SK-N-SH (cell line): Measurements from ENCODE around the gene IPPK. TPM values are rescaled to one million over a fixed set of nuclear protein-coding genes. Genes with fewer than 3 reads are reported as not detected.

Experiments
- CTCF ChIA-PET: fragments of 300-600, 350-600 bp; formaldehyde crosslinking; extraction: SDS; loops from one replicate; lab custom pipeline; 2021; lab: Yijun Ruan, JAX
- POLR2A ChIA-PET: fragments of 350-600 bp; sonication (Branson Sonifier 250); formaldehyde crosslinking; extraction: SDS; loops from one replicate; lab custom pipeline; 2020; ENCODE audit warnings: antibody characterized with exemption, inconsistent platforms; lab: Yijun Ruan, JAX
- DNase-seq: peaks from one replicate; pipeline ENCODE4 v3.0.0; 2012
- H2AFZ ChIP-seq: fragments of 200-600 bp; sonication (generic); 2 replicates; pipeline ENCODE4 v1.8.1; 2016; ENCODE audit warnings: antibody characterized with exemption, mild to moderate bottlenecking, low read depth
- H3F3A ChIP-seq: fragments of 200-600 bp; sonication (generic); replicated peaks from 2 replicates; pipeline ENCODE3; 2016; ENCODE audit warnings: antibody characterized with exemption, mild to moderate bottlenecking; ENCODE audit not compliant: insufficient read depth
- H3K27ac ChIP-seq, 2 experiments: fragments of 200-500 bp in 1 of 2; fragments of 200-600 bp in 1 of 2; sonication (Bioruptor generic) in 1 of 2; sonication (generic), shearing (Covaris generic) in 1 of 2; 2 replicates each; pipeline versions ENCODE4 v1.5.1 to v1.6.1; 2014 to 2016; ENCODE audit warnings: low read depth in 2 of 2, inconsistent platforms in 1 of 2, low read length in 1 of 2, mild to moderate bottlenecking in 1 of 2, mixed read lengths in 1 of 2
- H3K27me3 ChIP-seq: fragments of 200-600 bp; sonication (generic), shearing (Covaris generic); 2 replicates; pipeline ENCODE4 v1.6.1; 2016; ENCODE audit warnings: mixed run types; ENCODE audit not compliant: insufficient read depth
- H3K36me3 ChIP-seq, 2 experiments: fragments of 200-500 bp in 1 of 2; fragments of 200-600 bp in 1 of 2; sonication (Bioruptor generic) in 1 of 2; sonication (generic) in 1 of 2; replicated peaks in 1 of 2; 2 replicates each; pipeline versions ENCODE3 to v1.5.1; 2014 to 2016; ENCODE audit warnings: low read length in 1 of 2, mild to moderate bottlenecking in 1 of 2; ENCODE audit not compliant: insufficient read depth in 2 of 2, control insufficient read depth in 1 of 2
- H3K4me1 ChIP-seq, 2 experiments: fragments of 200-500 bp in 1 of 2; fragments of 200-600 bp in 1 of 2; sonication (Bioruptor generic) in 1 of 2; sonication (generic), shearing (Covaris generic) in 1 of 2; 2 replicates each; pipeline versions ENCODE4 v1.5.1 to v1.6.1; 2014 to 2016; ENCODE audit warnings: low read depth in 1 of 2, low read length in 1 of 2, mixed run types in 1 of 2; ENCODE audit not compliant: insufficient read depth in 2 of 2, control insufficient read depth in 1 of 2
- H3K4me2 ChIP-seq: fragments of 200-600 bp; sonication (generic), shearing (Covaris generic); 2 replicates; pipeline ENCODE4 v1.6.1; 2017; ENCODE audit warnings: mixed run types
- H3K4me3 ChIP-seq, 2 experiments: fragments of 200-500 bp in 1 of 2; fragments of 200-600 bp in 1 of 2; sonication (Bioruptor generic) in 1 of 2; sonication (generic), shearing (Covaris generic) in 1 of 2; 2 replicates each; pipeline versions ENCODE4 v1.5.1 to v1.8.1; 2014 to 2016; ENCODE audit warnings: low read depth in 2 of 2, inconsistent platforms in 1 of 2, low read length in 1 of 2, mild to moderate bottlenecking in 1 of 2, mixed read lengths in 1 of 2, moderate library complexity in 1 of 2
- H3K79me2 ChIP-seq: fragments of 200-600 bp; sonication (generic); 2 replicates; pipeline ENCODE4 v1.8.1; 2017; ENCODE audit warnings: mild to moderate bottlenecking; ENCODE audit not compliant: insufficient read depth
- H3K9ac ChIP-seq: fragments of 200-600 bp; sonication (generic); 2 replicates; pipeline ENCODE4 v1.6.1; 2017; ENCODE audit warnings: mixed run types
- H3K9me2 ChIP-seq: fragments of 200-600 bp; sonication (generic); 2 replicates; pipeline ENCODE4 v1.6.1; 2017; ENCODE audit warnings: mixed run types
- H3K9me3 ChIP-seq: fragments of 200-600 bp; sonication (generic); 2 replicates; pipeline ENCODE4 v1.6.1; 2017; ENCODE audit warnings: mixed run types, mild to moderate bottlenecking, moderate library complexity
- H4K20me1 ChIP-seq: fragments of 200-600 bp; sonication (generic); 2 replicates; pipeline ENCODE4 v1.6.1; 2017; ENCODE audit warnings: mild to moderate bottlenecking, mixed run types; ENCODE audit not compliant: insufficient read depth
- ELF1 ChIP-seq: IDR thresholded peaks from 2 replicates; pipeline ENCODE4 v1.4.0; 2012
- FOSL2 ChIP-seq: IDR thresholded peaks from 2 replicates; pipeline ENCODE4 v1.4.0; 2012; ENCODE audit warnings: low read depth, mild to moderate bottlenecking, moderate library complexity, borderline replicate concordance
- FOXJ3 ChIP-seq: sonication (generic); formaldehyde crosslinking; IDR thresholded peaks from 2 replicates; pipeline ENCODE4 v1.5.1; 2020; ENCODE audit warnings: mild to moderate bottlenecking, missing genetic modification reagents
- GATA2 ChIP-seq: sonication (generic); formaldehyde crosslinking; IDR thresholded peaks from 2 replicates; pipeline ENCODE4 v1.5.0; 2020; ENCODE audit warnings: mild to moderate bottlenecking, missing genetic modification reagents
- IRF3 ChIP-seq: fragments of 150-350 bp; IDR thresholded peaks from 2 replicates; pipeline ENCODE4 v1.6.1; 2016; ENCODE audit warnings: mild to moderate bottlenecking, low read depth, low read length
- JUND ChIP-seq: IDR thresholded peaks from 2 replicates; pipeline ENCODE4 v1.4.0; 2012
- MXI1 ChIP-seq: IDR thresholded peaks from 2 replicates; pipeline ENCODE4 v1.6.1; 2012; ENCODE audit warnings: mild to moderate bottlenecking, low read depth, low read length, improper control_type of control experiment
- PBX3 ChIP-seq: IDR thresholded peaks from 2 replicates; pipeline ENCODE4; 2012
- POLR2AphosphoS5 ChIP-seq: IDR thresholded peaks from 2 replicates; pipeline ENCODE4 v1.6.1; 2012; ENCODE audit warnings: low read depth, low read length
- SIN3A ChIP-seq: IDR thresholded peaks from 2 replicates; pipeline ENCODE4 v1.6.1; 2012; ENCODE audit warnings: low read depth, mild to moderate bottlenecking, low read length, moderate library complexity, borderline replicate concordance
- ZBTB33 ChIP-seq: IDR thresholded peaks from 2 replicates; pipeline ENCODE4 v1.4.0; 2012; ENCODE audit warnings: low read depth, borderline replicate concordance
- WGBS: methylation state at CpG from one replicate; pipeline ENCODE4 v1.1.6; 2017; ENCODE audit warnings: low lambda C conversion rate; 5-methylcytosine and 5-hydroxymethylcytosine counted together
- polyA plus RNA-seq, 3 experiments: library from polyadenylated mRNA; depleted of rRNA; stranded (reverse); fragments of >200 nt; gene quantifications; 2 replicates each; pipeline ENCODE4 v1.2.3, GENCODE V29; 2012
- TF ChIP-seq, protein P1 (sequence below): IDR thresholded peaks from 2 replicates; pipeline ENCODE4 v1.4.0; 2012; ENCODE audit warnings: low read depth, borderline replicate concordance

IPPK gene
- polyA plus RNA-seq, 1 of the 3 experiments (the other 2 are of a cell fraction), result 16.5 TPM

GRCh38 chr9:92713528-92713927 lies 43.6 kb upstream of the IPPK start:
- Histone ChIP-seq H3K4me3 (no peak overlapping the region), H3K27ac (no peak overlapping the region), H3K27me3 (no peaks in the 10 kb centered on the region), H3F3A (no peaks in the 10 kb centered on the region), H3K9ac (no peak overlapping the region), H3K4me1 (no peaks in the 10 kb centered on the region; a peak in 1 of 4 replicates), H4K20me1 (no peaks in the 10 kb centered on the region), H3K4me2 (no peak overlapping the region), H3K36me3 (peaks cover 33 to 85% of the 10 kb centered on the region in 2 experiments), H2AFZ (no peak overlapping the region), H3K9me2 (no peaks in the 10 kb centered on the region), H3K9me3 (no peaks in the 10 kb centered on the region)
- CTCF ChIA-PET, result interaction anchor here (0.7 to 9.1 kb wide), 5 partner anchors 11 to 77 kb away, joined by 3 to 177 read pairs (median 3); partner anchors contain the start of gene BICD2
- no peak for DNase-seq
- WGBS, result 97% methylated on average over 15 of the region's 15 CpGs
- POLR2A ChIA-PET, result no interaction called here
- TF ChIP-seq SIN3A (no peak), IRF3 (no peak), JUND (no peak), GATA2 (CRISPR knock-in tag) (no peak), FOXJ3 (no peak), FOSL2 (no peak), ZBTB33 (no peak), PBX3 (no peak), POLR2AphosphoS5 (no peak), MXI1 (no peak)
- TF ChIP-seq, all 33 proteins: peak for 0
- no peaks in the 10 kb centered on the region; the same call in 1 of the 2 replicates for H3K79me2 ChIP-seq

GRCh38 chr9:92712767-92713166 lies 42.8 kb upstream of the IPPK start:
- Histone ChIP-seq H2AFZ (no peak overlapping the region), H3K4me1 (no peaks in the 10 kb centered on the region; a peak in 1 of 4 replicates), H3K27me3 (no peaks in the 10 kb centered on the region), H3K9me2 (no peaks in the 10 kb centered on the region), H3K9ac (no peak overlapping the region), H3K4me2 (no peak overlapping the region), H4K20me1 (no peaks in the 10 kb centered on the region), H3K4me3 (no peak overlapping the region), H3K79me2 (no peaks in the 10 kb centered on the region; the same call in 1 of the 2 replicates), H3F3A (no peaks in the 10 kb centered on the region), H3K36me3 (peaks cover 33 to 79% of the 10 kb centered on the region in 2 experiments), H3K27ac (no peak overlapping the region), H3K9me3 (no peaks in the 10 kb centered on the region)
- TF ChIP-seq, protein P1, sequence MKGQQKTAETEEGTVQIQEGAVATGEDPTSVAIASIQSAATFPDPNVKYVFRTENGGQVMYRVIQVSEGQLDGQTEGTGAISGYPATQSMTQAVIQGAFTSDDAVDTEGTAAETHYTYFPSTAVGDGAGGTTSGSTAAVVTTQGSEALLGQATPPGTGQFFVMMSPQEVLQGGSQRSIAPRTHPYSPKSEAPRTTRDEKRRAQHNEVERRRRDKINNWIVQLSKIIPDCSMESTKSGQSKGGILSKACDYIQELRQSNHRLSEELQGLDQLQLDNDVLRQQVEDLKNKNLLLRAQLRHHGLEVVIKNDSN, result no peak
- no peak for TF ChIP-seq ELF1
- no peak for TF ChIP-seq POLR2AphosphoS5
- CTCF ChIA-PET, result interaction anchor here (0.8 to 9.1 kb wide), 3 partner anchors 15 to 78 kb away, joined by 3 to 177 read pairs (median 3); no protein-coding TSS in a partner anchor
- 95% methylated on average over 15 of the region's 15 CpGs for WGBS
- POLR2A ChIA-PET, result no interaction called here
- no peak for DNase-seq
